Activated CD4-positive, alpha-beta memory T cell treated with anti-CD3 and anti-CD28 coated beads, Interleukin-2, amount 10 ng/mL, durations not matched to agents 7 days and 5 days (primary cell): ENCODE data around the gene TDRD9. TPM values are rescaled to one million over a fixed set of nuclear protein-coding genes. Genes with fewer than 3 reads are reported as not detected.

Experiments used
- CTCF ChIA-PET: fragments of 350-600 bp; sonication (Branson Sonifier 250); formaldehyde crosslinking; loops from one replicate; lab custom pipeline; 2021; ENCODE audit warnings: antibody characterized with exemption, inconsistent platforms; lab: Charles Lee
- POLR2A ChIA-PET: fragments of 350-600 bp; sonication (Branson Sonifier 250); formaldehyde crosslinking; loops from one replicate; lab custom pipeline; 2021; ENCODE audit warnings: antibody characterized with exemption; lab: Charles Lee
- DNase-seq: peaks from one replicate; pipeline ENCODE4 v3.0.0-alpha.2; 2020
- H3K27ac Mint-ChIP-seq: one replicate; pipeline ENCODE4 v1.8.0; 2021; ENCODE audit warnings: mild to moderate bottlenecking, mixed read lengths
- H3K27me3 Mint-ChIP-seq: one replicate; pipeline ENCODE4 v1.8.0; 2021; ENCODE audit warnings: mixed read lengths
- H3K36me3 Mint-ChIP-seq: one replicate; pipeline ENCODE4 v1.8.0; 2021; ENCODE audit warnings: low read depth, mixed read lengths
- H3K4me1 Mint-ChIP-seq: one replicate; pipeline ENCODE4 v1.8.0; 2021; ENCODE audit warnings: mixed read lengths
- H3K4me3 Mint-ChIP-seq: one replicate; pipeline ENCODE4 v1.8.0; 2021; ENCODE audit warnings: mild to moderate bottlenecking, mixed read lengths
- H3K9me3 Mint-ChIP-seq: one replicate; pipeline ENCODE4 v1.8.0; 2021; ENCODE audit warnings: mixed read lengths
- total RNA-seq, 2 experiments: library from RNA; stranded (reverse); gene quantifications; one replicate each; pipeline ENCODE4 v1.2.3, GENCODE V29; 2021

The TDRD9 gene
- total RNA-seq, 2 experiments from 2014 or later: 0.08 to 0.13 TPM

DNA sequence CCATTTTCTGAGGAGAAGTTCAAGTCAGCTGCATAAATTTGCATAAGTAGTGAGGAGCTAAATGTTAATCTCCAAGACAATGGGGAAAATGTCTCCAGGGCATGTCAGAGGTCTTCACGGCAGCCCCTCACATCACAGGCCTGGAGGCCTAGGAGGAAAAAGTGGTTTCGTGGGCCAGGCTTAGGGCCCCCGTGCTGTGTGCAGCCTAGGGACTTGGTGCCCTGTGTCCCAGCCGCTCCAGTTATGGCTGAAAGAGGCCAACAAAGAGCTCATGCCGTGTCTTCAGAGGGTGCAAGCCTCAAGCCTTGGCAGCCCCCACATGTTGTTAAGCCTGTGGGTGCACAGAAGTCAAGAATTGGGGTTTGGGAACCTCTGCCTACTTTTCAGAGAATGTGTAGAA, 55.9 kb downstream of the TDRD9 start:
- ChIA-PET POLR2A (no interaction called here), CTCF (interaction anchor here (0.5 kb wide), 1 partner anchor 16 kb away, joined by 3 read pairs; no protein-coding TSS in a partner anchor)
- Mint-ChIP-seq H3K27me3 (peaks cover 32% of the 10 kb centered on the region), H3K9me3 (no peaks in the 10 kb centered on the region), H3K4me3 (no peak overlapping the region), H3K36me3 (no peaks in the 10 kb centered on the region), H3K27ac (no peak overlapping the region), H3K4me1 (no peaks in the 10 kb centered on the region)
- DNase-seq: no peak

GRCh38 chr14:103989034-103989433, 60.8 kb downstream of the TDRD9 start:
- H3K27ac Mint-ChIP-seq: no peak overlapping the region
- H3K9me3 Mint-ChIP-seq: no peaks in the 10 kb centered on the region
- CTCF ChIA-PET: no interaction called here
- no peak overlapping the region for H3K4me3 Mint-ChIP-seq
- DNase-seq: no peak
- peaks cover 36% of the 10 kb centered on the region for H3K27me3 Mint-ChIP-seq
- POLR2A ChIA-PET: no interaction called here
- no peaks in the 10 kb centered on the region for H3K36me3 Mint-ChIP-seq
- H3K4me1 Mint-ChIP-seq: no peaks in the 10 kb centered on the region

DNA sequence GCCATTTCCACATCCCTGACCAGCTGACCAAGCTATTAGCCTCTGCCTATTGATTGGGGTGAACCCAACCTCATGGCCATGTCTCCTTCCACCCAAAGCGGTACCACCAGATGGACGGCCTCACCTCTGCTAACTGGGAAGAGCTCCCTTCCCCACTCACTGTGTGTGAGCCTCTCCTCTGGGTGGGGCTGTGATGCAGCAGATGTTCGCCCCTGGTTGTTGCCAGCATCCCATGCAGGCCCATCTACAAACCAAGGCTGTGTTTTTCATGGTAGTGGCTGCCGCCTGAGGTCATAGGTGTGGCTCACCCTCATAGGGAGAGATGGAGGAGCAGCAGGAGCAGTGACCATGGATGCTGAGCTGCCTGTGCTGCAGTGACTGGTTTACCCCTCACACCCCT, 61.7 kb downstream of the TDRD9 start:
- Mint-ChIP-seq H3K27ac (no peak overlapping the region), H3K9me3 (no peaks in the 10 kb centered on the region), H3K36me3 (no peaks in the 10 kb centered on the region), H3K27me3 (peaks cover 38% of the 10 kb centered on the region), H3K4me1 (no peaks in the 10 kb centered on the region), H3K4me3 (no peak overlapping the region)
- ChIA-PET CTCF (no interaction called here), POLR2A (no interaction called here)
- no peak for DNase-seq

DNA sequence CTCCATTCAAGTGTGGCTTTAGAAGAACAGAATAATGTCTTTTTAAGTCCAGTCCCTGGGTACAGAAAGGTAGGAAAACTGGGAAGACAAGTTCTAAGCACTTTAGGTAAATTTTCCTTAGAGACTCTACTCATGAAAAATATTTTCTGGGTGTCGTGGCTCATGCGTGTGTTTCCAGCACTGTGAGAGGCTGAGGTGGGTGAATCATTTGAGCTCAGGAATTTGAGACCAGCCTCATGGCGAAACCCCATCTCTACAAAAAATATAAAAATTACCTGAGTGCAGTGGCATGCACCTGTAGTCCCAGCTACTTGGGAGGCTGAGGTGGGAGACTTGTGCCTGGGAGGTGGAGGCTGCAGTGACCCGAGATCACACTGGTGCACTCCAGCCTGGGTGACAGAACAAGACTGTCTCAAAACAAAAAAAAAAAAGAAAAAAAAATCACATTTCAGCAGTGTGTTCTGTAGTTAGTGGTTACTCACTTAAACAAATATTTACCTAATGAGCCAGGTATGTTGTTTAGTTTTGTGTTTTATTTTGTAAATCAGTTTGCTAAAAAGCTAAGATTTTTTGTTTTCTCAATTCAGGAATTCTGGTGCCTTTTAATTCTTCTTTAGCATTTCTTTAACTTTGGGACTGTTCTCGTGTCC, 66.4 kb downstream of the TDRD9 start:
- no peak overlapping the region for H3K4me3 Mint-ChIP-seq
- no peak overlapping the region for H3K27ac Mint-ChIP-seq
- no peaks in the 10 kb centered on the region for H3K36me3 Mint-ChIP-seq
- ChIA-PET POLR2A (no interaction called here), CTCF (no interaction called here)
- H3K9me3 Mint-ChIP-seq: no peaks in the 10 kb centered on the region
- no peaks in the 10 kb centered on the region for H3K4me1 Mint-ChIP-seq
- no peak for DNase-seq
- H3K27me3 Mint-ChIP-seq: peaks cover 24% of the 10 kb centered on the region

GRCh38 chr14:103995876-103996275, 67.6 kb downstream of the TDRD9 start:
- CTCF ChIA-PET: no interaction called here
- H3K4me1 Mint-ChIP-seq: no peaks in the 10 kb centered on the region
- H3K36me3 Mint-ChIP-seq: no peaks in the 10 kb centered on the region
- H3K9me3 Mint-ChIP-seq: no peaks in the 10 kb centered on the region
- H3K27me3 Mint-ChIP-seq: peaks cover 20% of the 10 kb centered on the region
- POLR2A ChIA-PET: no interaction called here
- no peak overlapping the region for H3K4me3 Mint-ChIP-seq
- no peak for DNase-seq
- no peak overlapping the region for H3K27ac Mint-ChIP-seq

DNA sequence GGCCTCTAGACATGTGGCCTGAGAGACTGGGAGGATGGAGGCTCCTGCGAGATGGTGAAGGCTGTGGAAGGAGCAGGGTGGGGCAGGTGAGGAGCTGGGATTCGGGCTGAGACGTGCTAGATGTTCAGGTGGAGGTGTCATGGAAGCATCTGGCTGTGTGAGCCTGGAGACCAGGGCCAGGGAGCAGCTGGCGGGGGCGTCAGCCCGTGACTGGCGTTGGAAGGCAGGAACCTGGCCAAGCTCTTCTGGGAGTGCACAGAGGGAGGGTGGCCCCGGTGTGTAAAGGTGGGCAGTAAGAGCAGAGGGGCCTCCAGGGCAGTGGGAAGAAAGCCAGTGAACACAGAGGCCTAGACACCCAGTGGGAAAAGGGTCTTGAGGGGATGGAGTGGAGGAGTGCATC, 69.1 kb downstream of the TDRD9 start:
- no peak for DNase-seq
- Mint-ChIP-seq H3K27me3 (peaks cover 25% of the 10 kb centered on the region), H3K4me3 (no peak overlapping the region), H3K9me3 (no peaks in the 10 kb centered on the region), H3K4me1 (no peaks in the 10 kb centered on the region), H3K27ac (no peak overlapping the region), H3K36me3 (no peaks in the 10 kb centered on the region)
- CTCF ChIA-PET: no interaction called here
- POLR2A ChIA-PET: no interaction called here

GRCh38 chr14:103998027-103998426, 69.8 kb downstream of the TDRD9 start:
- H3K36me3 Mint-ChIP-seq: no peaks in the 10 kb centered on the region
- no peaks in the 10 kb centered on the region for H3K4me1 Mint-ChIP-seq
- no peaks in the 10 kb centered on the region for H3K9me3 Mint-ChIP-seq
- no peak overlapping the region for H3K4me3 Mint-ChIP-seq
- CTCF ChIA-PET: no interaction called here
- DNase-seq: no peak
- POLR2A ChIA-PET: no interaction called here
- H3K27me3 Mint-ChIP-seq: peaks cover 29% of the 10 kb centered on the region
- no peak overlapping the region for H3K27ac Mint-ChIP-seq

GRCh38 chr14:103999795-104000440, 71.7 kb downstream of the TDRD9 start:
- H3K4me3 Mint-ChIP-seq: no peak overlapping the region
- ChIA-PET CTCF (interaction anchor here (0.7 kb wide), 1 partner anchor 15 kb away, joined by 3 read pairs; no protein-coding TSS in a partner anchor), POLR2A (no interaction called here)
- no peak overlapping the region for H3K27ac Mint-ChIP-seq
- H3K4me1 Mint-ChIP-seq: no peaks in the 10 kb centered on the region
- no peaks in the 10 kb centered on the region for H3K36me3 Mint-ChIP-seq
- no peaks in the 10 kb centered on the region for H3K9me3 Mint-ChIP-seq
- no peak for DNase-seq
- H3K27me3 Mint-ChIP-seq: peaks cover 25% of the 10 kb centered on the region

- H3K27ac Mint-ChIP-seq: no peak overlapping the region
- no peak for DNase-seq
- POLR2A ChIA-PET: no interaction called here
- no peaks in the 10 kb centered on the region for H3K36me3 Mint-ChIP-seq
- no peaks in the 10 kb centered on the region for H3K9me3 Mint-ChIP-seq
- no peak overlapping the region for H3K4me3 Mint-ChIP-seq
- no peaks in the 10 kb centered on the region for H3K4me1 Mint-ChIP-seq
- H3K27me3 Mint-ChIP-seq: peaks cover 30% of the 10 kb centered on the region
- CTCF ChIA-PET: interaction anchor here (1.2 kb wide), 2 partner anchors 100 to 193 kb away, joined by 3 read pairs; no protein-coding TSS in a partner anchor
These were observed 72.7 kb downstream of the TDRD9 start for GRCh38 chr14:104001003-104001402.

- H3K36me3 Mint-ChIP-seq: no peaks in the 10 kb centered on the region
- no peaks in the 10 kb centered on the region for H3K9me3 Mint-ChIP-seq
- H3K27me3 Mint-ChIP-seq: peaks cover 29% of the 10 kb centered on the region
- CTCF ChIA-PET: no interaction called here
- H3K27ac Mint-ChIP-seq: no peak overlapping the region
- no peaks in the 10 kb centered on the region for H3K4me1 Mint-ChIP-seq
- no peak overlapping the region for H3K4me3 Mint-ChIP-seq
- DNase-seq: no peak
- POLR2A ChIA-PET: no interaction called here
These were observed 75.4 kb downstream of the TDRD9 start for GRCh38 chr14:104003616-104004015.

GRCh38 chr14:104004849-104005248, 76.6 kb downstream of the TDRD9 start:
- Mint-ChIP-seq H3K4me1 (no peaks in the 10 kb centered on the region), H3K27ac (no peak overlapping the region), H3K9me3 (no peaks in the 10 kb centered on the region), H3K4me3 (no peak overlapping the region), H3K36me3 (no peaks in the 10 kb centered on the region), H3K27me3 (peaks cover 25% of the 10 kb centered on the region)
- no peak for DNase-seq
- ChIA-PET POLR2A (no interaction called here), CTCF (no interaction called here)

DNA sequence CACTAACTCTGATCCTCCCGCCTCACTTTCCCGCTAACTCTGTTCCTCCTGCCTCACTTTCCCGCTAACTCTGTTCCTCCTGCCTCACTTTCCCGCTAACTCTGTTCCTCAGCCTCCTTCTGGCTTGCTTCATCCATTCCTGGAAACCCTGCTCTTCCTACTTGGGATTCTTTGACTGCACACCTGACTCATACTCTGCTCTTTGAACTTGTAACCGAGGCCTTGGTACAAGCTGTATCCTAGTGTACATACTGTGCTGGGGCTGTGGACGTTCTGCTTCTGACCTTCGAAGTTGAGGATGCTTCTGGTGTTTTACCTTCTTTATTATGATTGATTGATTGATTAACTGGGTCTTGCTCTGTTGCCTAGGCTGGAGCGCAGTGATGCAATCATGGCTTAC, 77.2 kb downstream of the TDRD9 start:
- Mint-ChIP-seq H3K4me3 (no peak overlapping the region), H3K9me3 (no peaks in the 10 kb centered on the region), H3K27ac (no peak overlapping the region), H3K4me1 (no peaks in the 10 kb centered on the region), H3K27me3 (peaks cover 25% of the 10 kb centered on the region), H3K36me3 (no peaks in the 10 kb centered on the region)
- ChIA-PET CTCF (no interaction called here), POLR2A (no interaction called here)
- no peak for DNase-seq

DNA sequence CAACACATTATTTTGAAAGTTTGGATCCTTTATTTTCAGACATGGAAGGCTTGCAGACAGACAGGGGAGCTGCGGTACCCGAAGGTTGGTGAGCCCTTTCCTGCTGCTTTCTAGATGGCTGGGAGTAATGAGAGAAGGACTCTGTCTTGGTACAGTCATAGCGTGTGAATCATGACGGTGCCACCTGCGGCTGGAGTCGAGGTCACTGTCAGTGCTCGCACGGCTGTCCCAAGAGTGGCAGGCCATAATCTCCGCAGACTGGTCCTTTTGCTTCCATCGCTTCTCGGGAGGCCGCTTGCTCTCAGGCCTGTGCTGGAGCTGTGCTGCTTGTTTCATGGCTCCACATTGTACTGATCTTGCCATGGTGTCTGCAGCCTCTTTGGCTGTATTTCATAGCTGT, 78.9 kb downstream of the TDRD9 start:
- H3K27ac Mint-ChIP-seq: no peak overlapping the region
- POLR2A ChIA-PET: no interaction called here

GRCh38 chr14:104009297-104009696, 81.0 kb downstream of the TDRD9 start:
- H3K27ac Mint-ChIP-seq: no peak overlapping the region
- ChIA-PET POLR2A (no interaction called here), CTCF (interaction anchor here (0.6 kb wide), 1 partner anchor 214 kb away, joined by 3 read pairs; no protein-coding TSS in a partner anchor)

More for the DNA sequence above, 78.9 kb downstream of the TDRD9 start:
- Mint-ChIP-seq H3K4me1 (no peaks in the 10 kb centered on the region), H3K27me3 (peaks cover 21% of the 10 kb centered on the region), H3K4me3 (no peak overlapping the region), H3K9me3 (no peaks in the 10 kb centered on the region), H3K36me3 (no peaks in the 10 kb centered on the region)
- DNase-seq: no peak
- CTCF ChIA-PET: interaction anchor here (1.5 kb wide), 1 partner anchor 71 kb away, joined by 3 read pairs; no protein-coding TSS in a partner anchor

More at GRCh38 chr14:104009297-104009696, 81.0 kb downstream of the TDRD9 start:
- no peak for DNase-seq
- no peaks in the 10 kb centered on the region for H3K4me1 Mint-ChIP-seq
- H3K9me3 Mint-ChIP-seq: no peaks in the 10 kb centered on the region
- H3K36me3 Mint-ChIP-seq: no peaks in the 10 kb centered on the region
- H3K27me3 Mint-ChIP-seq: peaks cover 15% of the 10 kb centered on the region
- no peak overlapping the region for H3K4me3 Mint-ChIP-seq
